H1 (cell line): Measurements from ENCODE around the gene NBAS. TPM values are rescaled to one million over a fixed set of nuclear protein-coding genes. Genes with fewer than 3 reads are reported as not detected.

ENCODE experiments used
- CTCF ChIA-PET: fragments of 300-600 bp; sonication (Branson Sonifier 250); formaldehyde crosslinking; loops from one replicate; lab custom pipeline; 2021; ENCODE audit not compliant: partially characterized antibody; lab: Charles Lee
- POLR2A ChIA-PET: fragments of 300-600 bp; sonication (Branson Sonifier 250); formaldehyde crosslinking; loops from one replicate; lab custom pipeline; 2021; ENCODE audit warnings: inconsistent platforms; ENCODE audit not compliant: partially characterized antibody; lab: Charles Lee
- DNase-seq, 2 experiments: peaks; one replicate each; pipeline versions ENCODE4 v3.0.0 to v3.0.0-alpha.2; 2010 to 2022; ENCODE audit warnings: low spot score in 2 of 2, low read depth in 1 of 2, mixed read lengths in 1 of 2
- FAIRE-seq: peaks from 2 replicates; lab custom pipeline; 2011; peaks lifted over from hg19 to GRCh38; lab: Jason Lieb, UNC
- H2AFZ ChIP-seq: 2 replicates; pipeline ENCODE4 v1.8.1; 2012; ENCODE audit warnings: low read length, inconsistent platforms
- H2AK5ac ChIP-seq: 2 replicates; pipeline ENCODE4 v1.6.1; 2013; ENCODE audit warnings: low read depth, low read length
- H2BK120ac ChIP-seq: replicated peaks from 2 replicates; pipeline ENCODE3; 2013; ENCODE audit warnings: low read depth, low read length, inconsistent platforms
- H2BK12ac ChIP-seq: 2 replicates; pipeline ENCODE4 v1.6.1; 2013; ENCODE audit warnings: low read depth, low read length
- H2BK15ac ChIP-seq: 2 replicates; pipeline ENCODE4 v1.6.1; 2013; ENCODE audit warnings: low read length
- H2BK20ac ChIP-seq: 2 replicates; pipeline ENCODE4 v1.6.1; 2013; ENCODE audit warnings: low read length
- H2BK5ac ChIP-seq: 2 replicates; pipeline ENCODE4 v1.6.1; 2013; ENCODE audit warnings: low read depth, low read length
- H3K14ac ChIP-seq: 2 replicates; pipeline ENCODE4 v1.6.1; 2013; ENCODE audit warnings: inconsistent platforms; ENCODE audit not compliant: insufficient read length
- H3K18ac ChIP-seq: 2 replicates; pipeline ENCODE4 v1.6.1; 2013; ENCODE audit warnings: low read length; ENCODE audit errors: extremely low read depth
- H3K23ac ChIP-seq: 2 replicates; pipeline ENCODE4 v1.6.1; 2013; ENCODE audit warnings: inconsistent platforms; ENCODE audit not compliant: insufficient read length
- H3K23me2 ChIP-seq: 2 replicates; pipeline ENCODE4 v1.6.1; 2013; ENCODE audit warnings: low read depth, low read length
- H3K27ac ChIP-seq: 2 replicates; pipeline ENCODE4 v1.6.1; 2011; ENCODE audit warnings: low read depth, low read length, inconsistent platforms
- H3K27me3 ChIP-seq, 4 experiments: replicated peaks in 1 of 4; 1 replicate in 1 of 4; 2 replicates in 3 of 4; pipeline versions ENCODE4 v1.6.1 to v1.8.1; 2011 to 2013; ENCODE audit warnings: low read length in 3 of 4, mild to moderate bottlenecking in 3 of 4, inconsistent platforms in 2 of 4, mixed read lengths in 2 of 4, moderate library complexity in 1 of 4; ENCODE audit not compliant: control insufficient read depth in 3 of 4, insufficient read depth in 3 of 4; ENCODE audit errors: extremely low read depth in 1 of 4
- H3K36me3 ChIP-seq, 4 experiments: 2 replicates each; pipeline versions ENCODE4 v1.6.1 to v1.8.1; 2011 to 2013; ENCODE audit warnings: mild to moderate bottlenecking in 4 of 4, low read length in 3 of 4, moderate library complexity in 2 of 4, control low read depth in 1 of 4, inconsistent platforms in 1 of 4; ENCODE audit not compliant: insufficient read depth in 4 of 4, control insufficient read depth in 2 of 4
- H3K4ac ChIP-seq: replicated peaks from 2 replicates; pipeline ENCODE3; 2013; ENCODE audit warnings: low read length, low read depth, mixed read lengths, inconsistent platforms; ENCODE audit not compliant: insufficient read length
- H3K4me1 ChIP-seq, 4 experiments: replicated peaks in 1 of 4; 1 replicate in 1 of 4; 2 replicates in 3 of 4; pipeline versions ENCODE4 v1.6.1 to v1.8.1; 2011 to 2013; ENCODE audit warnings: low read length in 3 of 4, inconsistent platforms in 2 of 4, mixed read lengths in 1 of 4; ENCODE audit not compliant: insufficient read depth in 4 of 4, control insufficient read depth in 3 of 4
- H3K4me2 ChIP-seq, 2 experiments: 2 replicates each; pipeline versions ENCODE4 v1.6.1 to v1.8.1; 2011 to 2013; ENCODE audit warnings: low read depth in 2 of 2, low read length in 2 of 2, control low read depth in 1 of 2, inconsistent platforms in 1 of 2, mild to moderate bottlenecking in 1 of 2; ENCODE audit not compliant: insufficient read depth in 1 of 2
- H3K4me3 ChIP-seq, 4 experiments: fragments of 200-600, 300-600 bp in 1 of 4; sonication (generic), shearing (Covaris generic), sonication (Bioruptor Twin) in 1 of 4; 2 replicates each; pipeline versions ENCODE4 v1.5.1 to v1.8.1; 2011 to 2016; ENCODE audit warnings: low read length in 4 of 4, low read depth in 3 of 4, control low read depth in 2 of 4, inconsistent platforms in 2 of 4, mild to moderate bottlenecking in 2 of 4, mixed read lengths in 1 of 4, moderate library complexity in 1 of 4; ENCODE audit not compliant: insufficient read depth in 2 of 4; ENCODE audit errors: extremely low read depth in 1 of 4
- H3K56ac ChIP-seq: replicated peaks from 2 replicates; pipeline ENCODE3; 2013; ENCODE audit warnings: low read depth, mild to moderate bottlenecking, mixed read lengths, low read length, inconsistent platforms; ENCODE audit not compliant: insufficient read length
- H3K79me1 ChIP-seq: 2 replicates; pipeline ENCODE4 v1.6.1; 2013; ENCODE audit warnings: low read depth, low read length, control low read depth
- H3K79me2 ChIP-seq, 2 experiments: 2 replicates each; pipeline versions ENCODE4 v1.6.1 to v1.8.1; 2012 to 2013; ENCODE audit warnings: low read length in 2 of 2, mild to moderate bottlenecking in 2 of 2, inconsistent platforms in 1 of 2; ENCODE audit not compliant: insufficient read depth in 2 of 2, control insufficient read depth in 1 of 2
- H3K9ac ChIP-seq, 4 experiments: replicated peaks in 1 of 4; 1 replicate in 1 of 4; 2 replicates in 3 of 4; pipeline versions ENCODE4 v1.6.1 to v1.8.1; 2011 to 2013; ENCODE audit warnings: low read depth in 3 of 4, low read length in 3 of 4, control low read depth in 2 of 4, mild to moderate bottlenecking in 2 of 4, moderate library complexity in 2 of 4, inconsistent platforms in 1 of 4; ENCODE audit errors: extremely low read depth in 1 of 4
- H3K9me3 ChIP-seq, 2 experiments: 2 replicates each; pipeline versions ENCODE4 v1.6.1 to v1.8.1; 2012 to 2013; ENCODE audit warnings: mild to moderate bottlenecking in 2 of 2, moderate library complexity in 2 of 2, control low read depth in 1 of 2, inconsistent platforms in 1 of 2, low read depth in 1 of 2, low read length in 1 of 2, mixed read lengths in 1 of 2; ENCODE audit not compliant: insufficient read depth in 2 of 2
- H4K20me1 ChIP-seq, 2 experiments: replicated peaks in 1 of 2; 2 replicates each; pipeline versions ENCODE3 to v1.8.1; 2011 to 2013; ENCODE audit warnings: inconsistent platforms in 2 of 2, low read length in 2 of 2, mild to moderate bottlenecking in 1 of 2; ENCODE audit not compliant: insufficient read depth in 2 of 2, control insufficient read depth in 1 of 2
- H4K5ac ChIP-seq: 2 replicates; pipeline ENCODE4 v1.6.1; 2013; ENCODE audit warnings: low read length, low read depth, mixed read lengths, inconsistent platforms; ENCODE audit not compliant: insufficient read length
- H4K8ac ChIP-seq: 2 replicates; pipeline ENCODE4 v1.8.0; 2013; ENCODE audit warnings: mild to moderate bottlenecking, moderate library complexity, low read length, inconsistent platforms; ENCODE audit not compliant: insufficient read depth; ENCODE audit errors: extremely low read depth
- H4K91ac ChIP-seq: replicated peaks from 2 replicates; pipeline ENCODE3; 2013; ENCODE audit warnings: low read length, mixed read lengths, inconsistent platforms; ENCODE audit not compliant: insufficient read length
- KDM4A ChIP-seq: IDR thresholded peaks from one replicate; pipeline ENCODE4 v1.7.1; 2012; ENCODE audit warnings: low read depth, mild to moderate bottlenecking, moderate library complexity, low read length, inconsistent platforms; ENCODE audit not compliant: severe bottlenecking
- POLR2A ChIP-seq, 2 experiments: IDR thresholded peaks; 1 replicate in 1 of 2; 2 replicates in 1 of 2; pipeline ENCODE4 v1.6.1; 2011; ENCODE audit warnings: low read depth in 2 of 2, low read length in 2 of 2, mild to moderate bottlenecking in 2 of 2; ENCODE audit errors: control extremely low read depth in 1 of 2
- RXRA ChIP-seq: IDR thresholded peaks from 2 replicates; pipeline ENCODE4 v1.6.1; 2011; ENCODE audit warnings: low read depth, mild to moderate bottlenecking, low read length, moderate library complexity; ENCODE audit not compliant: insufficient read depth
- SAP30 ChIP-seq: fragments of 300-600 bp; sonication (generic); IDR thresholded peaks from 2 replicates; pipeline ENCODE4 v1.7.1; 2012; ENCODE audit warnings: low read length, moderate library complexity, mild to moderate bottlenecking, inconsistent platforms; ENCODE audit not compliant: insufficient read depth, insufficient replicate concordance
- TAF7 ChIP-seq: optimal IDR thresholded peaks from 2 replicates; pipeline ENCODE3; 2011; ENCODE audit warnings: low read depth, mild to moderate bottlenecking, inconsistent platforms, low read length, moderate library complexity, borderline replicate concordance
- WGBS, 2 experiments: shearing (Covaris generic) in 1 of 2; methylation state at CpG; one replicate each; pipeline versions ENCODE4 v1.1.6 to v1.1.7; 2013 to 2015; ENCODE audit warnings: low lambda C conversion rate in 2 of 2, mixed read lengths in 2 of 2, inconsistent platforms in 1 of 2, low coverage in 1 of 2, missing lambda C conversion rate in 1 of 2; ENCODE audit not compliant: insufficient replicate concordance in 2 of 2, insufficient coverage in 1 of 2, insufficient read length in 1 of 2; ENCODE audit errors: extremely low coverage in 1 of 2, missing lambda C conversion rate in 1 of 2; 5-methylcytosine and 5-hydroxymethylcytosine counted together
- polyA plus RNA-seq, 7 experiments: library from polyadenylated mRNA; depleted of rRNA in 3 of 7; stranded (reverse) in 5 of 7; unstranded in 2 of 7; fragments of >200 nt in 5 of 7; fragments of 200-250 nt in 2 of 7; gene quantifications; 1 replicate in 5 of 7; 2 replicates in 1 of 7; 4 replicates in 1 of 7; pipeline versions ENCODE4 v1.2.1 to v1.2.3, GENCODE V29; 2011 to 2013; ENCODE audit warnings: missing spikeins in 2 of 7, mixed read lengths in 2 of 7
- total RNA-seq: library from RNA; stranded (reverse); fragmentation: NEBNext Ultra II Directional; extraction: Animal tissue kit (Norgen Biotek cat#: 25700); gene quantifications from 2 replicates; pipeline ENCODE4 v1.2.1, GENCODE V29; 2021
- TF ChIP-seq, protein P1 (sequence below): IDR thresholded peaks from 2 replicates; pipeline ENCODE4 v1.6.1; 2011; ENCODE audit warnings: low read length, improper control_type of control experiment
- TF ChIP-seq, protein P2 (sequence below), 3 experiments: IDR thresholded peaks; 1 replicate in 2 of 3; 2 replicates in 1 of 3; pipeline versions ENCODE4 v1.5.1 to v1.6.1; 2011; ENCODE audit warnings: low read length in 3 of 3, mild to moderate bottlenecking in 3 of 3, inconsistent platforms in 2 of 3, low read depth in 1 of 3, moderate library complexity in 1 of 3; ENCODE audit not compliant: insufficient read depth in 1 of 3; ENCODE audit errors: control extremely low read depth in 1 of 3

The NBAS gene
- total and polyA plus RNA-seq, 2 of the 8 experiments (the other 6 are each of a cell fraction or from before 2014, with no cell fraction given): 19.6 to 34.8 TPM

DNA sequence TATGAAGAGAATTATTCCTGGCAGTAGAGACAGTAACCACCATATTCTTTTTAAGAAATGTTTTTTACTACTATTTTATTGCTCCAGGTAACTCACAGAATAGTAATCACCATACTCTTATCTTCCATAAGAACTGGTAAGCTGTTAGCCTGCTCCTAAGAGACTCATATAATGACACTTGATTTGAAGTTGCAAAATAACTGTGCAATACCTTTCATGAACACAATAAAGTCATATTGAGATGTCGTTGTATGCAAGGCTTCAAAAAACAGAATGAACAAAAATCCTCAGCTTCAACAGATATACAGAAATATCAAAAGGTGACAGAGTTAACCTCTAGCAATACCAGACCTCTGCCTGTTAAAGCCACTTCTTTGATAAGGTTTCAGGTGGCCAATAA, 360.1 kb downstream of the NBAS start:
- no peak overlapping the region for H4K5ac ChIP-seq
- no peak overlapping the region for H3K27ac ChIP-seq
- no peak overlapping the region for H3K4me3 ChIP-seq
- no peak overlapping the region for H2BK20ac ChIP-seq
- H3K23ac ChIP-seq: no peak overlapping the region
- H3K14ac ChIP-seq: no peak overlapping the region
- no peak overlapping the region for H3K56ac ChIP-seq
- H4K8ac ChIP-seq: no peak overlapping the region
- peaks cover 2% of the 10 kb centered on the region; the same call in 1 of the 2 replicates for H3K23me2 ChIP-seq
- no peaks in the 10 kb centered on the region for H3K79me2 ChIP-seq
- no peak overlapping the region for H3K18ac ChIP-seq
- no peaks in the 10 kb centered on the region for H3K4me1 ChIP-seq
- H2BK12ac ChIP-seq: no peak overlapping the region
- H3K9me3 ChIP-seq: no peaks in the 10 kb centered on the region
- DNase-seq: no peak
- H2AFZ ChIP-seq: no peak overlapping the region
- no peak overlapping the region for H4K91ac ChIP-seq
- no peaks in the 10 kb centered on the region for H3K79me1 ChIP-seq
- 91% methylated on average over 1 of the region's 1 CpG; no CpG with 5 or more reads in 1 of the 2 experiments for WGBS, 2 experiments
- no peak overlapping the region for H3K9ac ChIP-seq
- H2BK5ac ChIP-seq: no peak overlapping the region
- no peak overlapping the region for H3K4ac ChIP-seq
- FAIRE-seq: no peak
- no peak overlapping the region for H2AK5ac ChIP-seq
- no peaks in the 10 kb centered on the region for H4K20me1 ChIP-seq
- H3K4me2 ChIP-seq: no peak overlapping the region
- TF ChIP-seq POLR2A (IDR thresholded peaks at IDR 0.05; ENCODE audit: control extremely low read depth in 1 of 2, low read depth in 2 of 2, low read length in 2 of 2): no peak
- TF ChIP-seq, protein P1, sequence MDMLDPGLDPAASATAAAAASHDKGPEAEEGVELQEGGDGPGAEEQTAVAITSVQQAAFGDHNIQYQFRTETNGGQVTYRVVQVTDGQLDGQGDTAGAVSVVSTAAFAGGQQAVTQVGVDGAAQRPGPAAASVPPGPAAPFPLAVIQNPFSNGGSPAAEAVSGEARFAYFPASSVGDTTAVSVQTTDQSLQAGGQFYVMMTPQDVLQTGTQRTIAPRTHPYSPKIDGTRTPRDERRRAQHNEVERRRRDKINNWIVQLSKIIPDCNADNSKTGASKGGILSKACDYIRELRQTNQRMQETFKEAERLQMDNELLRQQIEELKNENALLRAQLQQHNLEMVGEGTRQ: no peak
- TF ChIP-seq, protein P2, sequence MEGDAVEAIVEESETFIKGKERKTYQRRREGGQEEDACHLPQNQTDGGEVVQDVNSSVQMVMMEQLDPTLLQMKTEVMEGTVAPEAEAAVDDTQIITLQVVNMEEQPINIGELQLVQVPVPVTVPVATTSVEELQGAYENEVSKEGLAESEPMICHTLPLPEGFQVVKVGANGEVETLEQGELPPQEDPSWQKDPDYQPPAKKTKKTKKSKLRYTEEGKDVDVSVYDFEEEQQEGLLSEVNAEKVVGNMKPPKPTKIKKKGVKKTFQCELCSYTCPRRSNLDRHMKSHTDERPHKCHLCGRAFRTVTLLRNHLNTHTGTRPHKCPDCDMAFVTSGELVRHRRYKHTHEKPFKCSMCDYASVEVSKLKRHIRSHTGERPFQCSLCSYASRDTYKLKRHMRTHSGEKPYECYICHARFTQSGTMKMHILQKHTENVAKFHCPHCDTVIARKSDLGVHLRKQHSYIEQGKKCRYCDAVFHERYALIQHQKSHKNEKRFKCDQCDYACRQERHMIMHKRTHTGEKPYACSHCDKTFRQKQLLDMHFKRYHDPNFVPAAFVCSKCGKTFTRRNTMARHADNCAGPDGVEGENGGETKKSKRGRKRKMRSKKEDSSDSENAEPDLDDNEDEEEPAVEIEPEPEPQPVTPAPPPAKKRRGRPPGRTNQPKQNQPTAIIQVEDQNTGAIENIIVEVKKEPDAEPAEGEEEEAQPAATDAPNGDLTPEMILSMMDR (IDR thresholded peaks at IDR 0.05; ENCODE audit: control extremely low read depth in 1 of 3, insufficient read depth in 1 of 3, low read depth in 1 of 3, low read length in 3 of 3): no peak
- no peak for TF ChIP-seq RXRA
- no peak for TF ChIP-seq SAP30
- no peak for TF ChIP-seq TAF7
- TF ChIP-seq KDM4A: no peak
- H2BK15ac ChIP-seq: no peak overlapping the region
- no peak overlapping the region for H2BK120ac ChIP-seq
- no peaks in the 10 kb centered on the region for H3K36me3 ChIP-seq
- no peaks in the 10 kb centered on the region for H3K27me3 ChIP-seq
- ChIA-PET CTCF (interaction anchor here (0.8 kb wide), 1 partner anchor 65 kb away, joined by 3 read pairs; no protein-coding TSS in a partner anchor), POLR2A (no interaction called here)
